ENCODE data around the gene LYST.
"Not testable (repeated sequence)": the region's sequence is repeated elsewhere in the genome, so short reads cannot be mapped to it uniquely, and the experiment has no call there.

DNA sequence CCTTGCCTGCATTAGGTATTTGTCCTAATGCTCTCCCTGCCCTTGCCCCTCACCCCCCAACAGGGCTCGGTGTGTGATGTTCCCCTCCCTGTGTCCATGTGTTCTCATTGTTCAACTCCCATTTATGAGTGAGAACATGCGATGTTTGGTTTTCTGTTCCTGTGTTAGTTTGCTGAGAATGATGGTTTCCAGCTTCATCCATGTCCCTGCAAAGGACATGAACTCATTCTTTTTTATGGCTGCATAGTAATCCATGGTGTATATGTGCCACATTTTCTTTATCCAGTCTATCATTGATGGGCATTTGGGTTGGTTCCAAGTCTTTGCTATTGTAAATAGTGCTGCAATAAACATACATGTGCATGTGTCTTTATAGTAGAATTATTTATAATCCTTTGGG is 228.1 kb downstream of the LYST start:
- not testable (repeated sequence) for TF ChIP-seq EZH2 (optimal IDR thresholded peaks at IDR 0.05; ENCODE audit: low read depth, low read length); EZH2phosphoT487 (IDR thresholded peaks at IDR 0.05; ENCODE audit: low read length)
- TF ChIP-seq, protein P1, sequence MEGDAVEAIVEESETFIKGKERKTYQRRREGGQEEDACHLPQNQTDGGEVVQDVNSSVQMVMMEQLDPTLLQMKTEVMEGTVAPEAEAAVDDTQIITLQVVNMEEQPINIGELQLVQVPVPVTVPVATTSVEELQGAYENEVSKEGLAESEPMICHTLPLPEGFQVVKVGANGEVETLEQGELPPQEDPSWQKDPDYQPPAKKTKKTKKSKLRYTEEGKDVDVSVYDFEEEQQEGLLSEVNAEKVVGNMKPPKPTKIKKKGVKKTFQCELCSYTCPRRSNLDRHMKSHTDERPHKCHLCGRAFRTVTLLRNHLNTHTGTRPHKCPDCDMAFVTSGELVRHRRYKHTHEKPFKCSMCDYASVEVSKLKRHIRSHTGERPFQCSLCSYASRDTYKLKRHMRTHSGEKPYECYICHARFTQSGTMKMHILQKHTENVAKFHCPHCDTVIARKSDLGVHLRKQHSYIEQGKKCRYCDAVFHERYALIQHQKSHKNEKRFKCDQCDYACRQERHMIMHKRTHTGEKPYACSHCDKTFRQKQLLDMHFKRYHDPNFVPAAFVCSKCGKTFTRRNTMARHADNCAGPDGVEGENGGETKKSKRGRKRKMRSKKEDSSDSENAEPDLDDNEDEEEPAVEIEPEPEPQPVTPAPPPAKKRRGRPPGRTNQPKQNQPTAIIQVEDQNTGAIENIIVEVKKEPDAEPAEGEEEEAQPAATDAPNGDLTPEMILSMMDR (IDR thresholded peaks at IDR 0.05; ENCODE audit: low read length): not testable (repeated sequence)

All from MM.1S (cell line).